ENCODE data around the gene DDX10. TPM values are rescaled to one million over a fixed set of nuclear protein-coding genes. Genes with fewer than 3 reads are reported as not detected.

The DDX10 gene
- total and polyA plus RNA-seq, 2 of the 8 experiments (the other 6 are each of a cell fraction or from before 2014, with no cell fraction given): 49.2 to 52.2 TPM

DNA sequence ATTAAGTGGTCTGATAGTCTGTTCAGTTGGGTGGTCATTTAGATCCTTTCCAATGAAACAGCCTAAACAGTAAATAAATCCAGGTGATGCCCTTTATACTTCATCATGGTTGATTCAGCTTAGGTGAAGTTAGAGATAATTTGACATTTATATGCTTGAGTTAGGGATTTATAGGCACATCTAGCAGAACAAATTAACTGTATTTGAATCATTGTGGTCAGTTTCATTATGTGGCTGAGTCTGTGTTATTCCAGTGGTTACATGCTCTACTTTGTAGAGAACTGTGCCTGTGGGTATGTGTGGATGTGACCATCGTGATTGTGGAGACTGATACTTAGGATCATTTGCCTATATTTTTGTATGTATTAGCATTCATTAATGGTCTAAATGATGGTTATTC, 194.6 kb downstream of the DDX10 start:
- Histone ChIP-seq H3K4me1 (replicated peaks in 1 of 4; ENCODE audit: control insufficient read depth in 3 of 4, insufficient read depth in 4 of 4, low read length in 3 of 4) (no peaks in the 10 kb centered on the region), H2BK12ac (ENCODE audit: low read depth, low read length) (no peak overlapping the region), H3K14ac (ENCODE audit: insufficient read length) (no peak overlapping the region), H3K79me1 (ENCODE audit: low read depth, low read length) (no peaks in the 10 kb centered on the region), H3K23me2 (ENCODE audit: low read depth, low read length) (no peaks in the 10 kb centered on the region), H2BK5ac (ENCODE audit: low read depth, low read length) (no peak overlapping the region), H4K8ac (ENCODE audit: extremely low read depth, insufficient read depth, low read length) (no peak overlapping the region), H2BK15ac (ENCODE audit: low read length) (no peak overlapping the region), H3K9me3 (ENCODE audit: insufficient read depth in 2 of 2, low read depth in 1 of 2, low read length in 1 of 2) (no peaks in the 10 kb centered on the region), H3K4me3 (ENCODE audit: extremely low read depth in 1 of 4, insufficient read depth in 2 of 4, low read depth in 3 of 4, low read length in 4 of 4) (no peak overlapping the region), H2AK5ac (ENCODE audit: low read depth, low read length) (no peak overlapping the region), H4K91ac (replicated peaks; ENCODE audit: insufficient read length, low read length) (no peak overlapping the region), H4K5ac (ENCODE audit: insufficient read length, low read depth, low read length) (no peak overlapping the region), H4K20me1 (replicated peaks in 1 of 2; ENCODE audit: control insufficient read depth in 1 of 2, insufficient read depth in 2 of 2, low read length in 2 of 2) (no peaks in the 10 kb centered on the region), H3K27me3 (replicated peaks in 1 of 4; ENCODE audit: control insufficient read depth in 3 of 4, extremely low read depth in 1 of 4, insufficient read depth in 3 of 4, low read length in 3 of 4) (no peaks in the 10 kb centered on the region), H3K18ac (ENCODE audit: extremely low read depth, low read length) (no peak overlapping the region), H3K79me2 (ENCODE audit: control insufficient read depth in 1 of 2, insufficient read depth in 2 of 2, low read length in 2 of 2) (no peaks in the 10 kb centered on the region), H3K27ac (ENCODE audit: low read depth, low read length) (no peak overlapping the region), H3K4me2 (ENCODE audit: insufficient read depth in 1 of 2, low read depth in 2 of 2, low read length in 2 of 2) (no peak overlapping the region), H3K36me3 (ENCODE audit: control insufficient read depth in 2 of 4, insufficient read depth in 4 of 4, low read length in 3 of 4) (no peaks in the 10 kb centered on the region), H3K23ac (ENCODE audit: insufficient read length) (no peak overlapping the region), H3K9ac (replicated peaks in 1 of 4; ENCODE audit: extremely low read depth in 1 of 4, low read depth in 3 of 4, low read length in 3 of 4) (no peak overlapping the region), H3K56ac (replicated peaks; ENCODE audit: insufficient read length, low read depth, low read length) (no peak overlapping the region), H2BK120ac (replicated peaks; ENCODE audit: low read depth, low read length) (no peak overlapping the region), H2BK20ac (ENCODE audit: low read length) (no peak overlapping the region), H3K4ac (replicated peaks; ENCODE audit: insufficient read length, low read depth, low read length) (no peak overlapping the region), H2AFZ (ENCODE audit: low read length) (no peak overlapping the region)
- TF ChIP-seq TAF7 (optimal IDR thresholded peaks at IDR 0.05; ENCODE audit: borderline replicate concordance, low read depth, low read length): no peak
- TF ChIP-seq SP2 (IDR thresholded peaks at IDR 0.05; ENCODE audit: low read length): no peak
- TF ChIP-seq, protein P1, sequence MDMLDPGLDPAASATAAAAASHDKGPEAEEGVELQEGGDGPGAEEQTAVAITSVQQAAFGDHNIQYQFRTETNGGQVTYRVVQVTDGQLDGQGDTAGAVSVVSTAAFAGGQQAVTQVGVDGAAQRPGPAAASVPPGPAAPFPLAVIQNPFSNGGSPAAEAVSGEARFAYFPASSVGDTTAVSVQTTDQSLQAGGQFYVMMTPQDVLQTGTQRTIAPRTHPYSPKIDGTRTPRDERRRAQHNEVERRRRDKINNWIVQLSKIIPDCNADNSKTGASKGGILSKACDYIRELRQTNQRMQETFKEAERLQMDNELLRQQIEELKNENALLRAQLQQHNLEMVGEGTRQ (IDR thresholded peaks at IDR 0.05; ENCODE audit: low read length): no peak
- TF ChIP-seq RAD21 (IDR thresholded peaks at IDR 0.05 in 1 of 2, conservative IDR thresholded peaks at IDR 0.05 in 1 of 2; ENCODE audit: low read depth in 2 of 2, low read length in 2 of 2): no peak
- no peak for TF ChIP-seq NANOG (IDR thresholded peaks at IDR 0.05; ENCODE audit: insufficient read depth, low read depth, low read length, poor library complexity, severe bottlenecking)
- no peak for TF ChIP-seq CHD1 (IDR thresholded peaks at IDR 0.05; ENCODE audit: low read depth, low read length)
- TF ChIP-seq POU5F1 (IDR thresholded peaks at IDR 0.05; ENCODE audit: low read depth, low read length): no peak
- no peak for TF ChIP-seq BCL11A (IDR thresholded peaks at IDR 0.05; ENCODE audit: low read depth in 2 of 2, low read length in 2 of 2)
- TF ChIP-seq POLR2A (IDR thresholded peaks at IDR 0.05; ENCODE audit: control extremely low read depth in 1 of 2, low read depth in 2 of 2, low read length in 2 of 2): no peak
- no peak for TF ChIP-seq KDM5A (IDR thresholded peaks at IDR 0.05; ENCODE audit: low read length)
- no peak for TF ChIP-seq SIRT6 (IDR thresholded peaks at IDR 0.05; ENCODE audit: low read length)
- ChIA-PET POLR2A (ENCODE audit: partially characterized antibody) (no interaction called here), CTCF (ENCODE audit: partially characterized antibody) (no interaction called here)
- FAIRE-seq: no peak
- no peak for DNase-seq (ENCODE audit: low read depth in 1 of 2, low spot score in 2 of 2)
- 82% methylated on average over 1 of the region's 1 CpG; no CpG with 5 or more reads in 1 of the 2 experiments for WGBS, 2 experiments (ENCODE audit: extremely low coverage in 1 of 2, insufficient coverage in 1 of 2, insufficient read length in 1 of 2, insufficient replicate concordance in 2 of 2, low coverage in 1 of 2, low lambda C conversion rate in 2 of 2, missing lambda C conversion rate in 1 of 2)

All from H1 (cell line).